Testis (tissue), 2 donors: Measurements from ENCODE around the gene ANO7.

ENCODE experiments used
- POLR2A ChIP-seq: fragments of 450-650 bp; IDR thresholded peaks from one replicate; pipeline ENCODE4 v1.6.1; 2017; ENCODE audit warnings: antibody characterized with exemption, mild to moderate bottlenecking, moderate library complexity
- TF ChIP-seq, protein P1 (sequence below), 3 experiments: fragments of 450-650 bp in 2 of 3; fragments of 200-600 bp in 1 of 3; sonication (generic) in 1 of 3; IDR thresholded peaks; one replicate each; pipeline ENCODE4 v1.5.1; 2016 to 2019; ENCODE audit warnings: antibody characterized with exemption in 3 of 3, mild to moderate bottlenecking in 2 of 3, moderate library complexity in 1 of 3

DNA sequence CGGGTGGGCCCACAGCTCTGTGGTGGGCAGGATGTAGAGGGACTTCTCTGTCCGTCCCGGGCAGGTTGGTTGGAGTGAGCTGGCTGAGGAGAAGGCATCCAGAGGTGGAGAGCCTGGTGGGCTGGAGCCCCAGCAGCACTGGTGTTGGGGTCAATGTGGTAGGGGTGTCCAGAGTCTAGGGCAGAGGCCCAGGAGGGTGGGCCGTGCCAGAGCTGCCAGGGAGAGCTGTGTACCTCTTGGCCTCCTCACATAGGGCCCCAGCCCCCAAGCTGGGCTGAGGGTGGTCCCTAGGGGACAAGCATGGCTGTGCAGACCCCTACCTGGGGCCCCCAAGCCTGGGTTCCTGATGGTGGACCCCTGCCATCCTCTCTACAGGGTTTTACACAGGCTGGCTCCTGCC is 16.0 kb downstream of the ANO7 start:
- TF ChIP-seq, protein P1, sequence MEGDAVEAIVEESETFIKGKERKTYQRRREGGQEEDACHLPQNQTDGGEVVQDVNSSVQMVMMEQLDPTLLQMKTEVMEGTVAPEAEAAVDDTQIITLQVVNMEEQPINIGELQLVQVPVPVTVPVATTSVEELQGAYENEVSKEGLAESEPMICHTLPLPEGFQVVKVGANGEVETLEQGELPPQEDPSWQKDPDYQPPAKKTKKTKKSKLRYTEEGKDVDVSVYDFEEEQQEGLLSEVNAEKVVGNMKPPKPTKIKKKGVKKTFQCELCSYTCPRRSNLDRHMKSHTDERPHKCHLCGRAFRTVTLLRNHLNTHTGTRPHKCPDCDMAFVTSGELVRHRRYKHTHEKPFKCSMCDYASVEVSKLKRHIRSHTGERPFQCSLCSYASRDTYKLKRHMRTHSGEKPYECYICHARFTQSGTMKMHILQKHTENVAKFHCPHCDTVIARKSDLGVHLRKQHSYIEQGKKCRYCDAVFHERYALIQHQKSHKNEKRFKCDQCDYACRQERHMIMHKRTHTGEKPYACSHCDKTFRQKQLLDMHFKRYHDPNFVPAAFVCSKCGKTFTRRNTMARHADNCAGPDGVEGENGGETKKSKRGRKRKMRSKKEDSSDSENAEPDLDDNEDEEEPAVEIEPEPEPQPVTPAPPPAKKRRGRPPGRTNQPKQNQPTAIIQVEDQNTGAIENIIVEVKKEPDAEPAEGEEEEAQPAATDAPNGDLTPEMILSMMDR (IDR thresholded peaks at IDR 0.05): no peak
- TF ChIP-seq POLR2A: no peak
